K562 (cell line): ENCODE data around the gene FAM136A. TPM values are rescaled to one million over a fixed set of nuclear protein-coding genes. Genes with fewer than 3 reads are reported as not detected.
A peak's percentile ranks its signal among the peaks of the same experiment; 100 is the strongest.

Source experiments
- COPS2 ChIP-seq: fragments of 450-650 bp; conservative IDR thresholded peaks from 2 replicates; pipeline ENCODE4 v1.6.1; 2016; ENCODE audit warnings: mild to moderate bottlenecking, moderate library complexity
- CREBBP ChIP-seq: IDR thresholded peaks from one replicate; pipeline ENCODE4 v1.6.1; 2012; ENCODE audit warnings: low read depth, mild to moderate bottlenecking, control low read depth, inconsistent platforms, low read length
- E2F6 ChIP-seq, 2 experiments: IDR thresholded peaks; 2 replicates each; pipeline ENCODE4 v1.6.1; 2011; ENCODE audit warnings: borderline replicate concordance in 1 of 2, control low read depth in 1 of 2, low read depth in 1 of 2, low read length in 1 of 2, mild to moderate bottlenecking in 1 of 2, mixed read lengths in 1 of 2, moderate library complexity in 1 of 2; ENCODE audit not compliant: insufficient read depth in 1 of 2, insufficient read length in 1 of 2, poor library complexity in 1 of 2, severe bottlenecking in 1 of 2; ENCODE audit errors: extremely low read depth in 1 of 2
- FOS ChIP-seq: IDR thresholded peaks from 3 replicates; pipeline ENCODE4 v1.6.1; 2011; ENCODE audit not compliant: insufficient read length; ENCODE audit errors: extremely low read depth
- HBP1 ChIP-seq: fragments of 450-650 bp; formaldehyde crosslinking; IDR thresholded peaks from 2 replicates; pipeline ENCODE4 v1.4.0; 2022; ENCODE audit warnings: missing genetic modification characterization
- HINFP ChIP-seq: fragments of 450-650 bp; conservative IDR thresholded peaks from 2 replicates; pipeline ENCODE4 v1.6.1; 2016; ENCODE audit warnings: missing genetic modification characterization, low read depth, mild to moderate bottlenecking, control low read depth, missing compliant biosample characterization
- KAT7 ChIP-seq: sonication (generic); formaldehyde crosslinking; IDR thresholded peaks from 2 replicates; pipeline ENCODE4 v1.8.0; 2022; ENCODE audit warnings: missing genetic modification reagents, mild to moderate bottlenecking, borderline replicate concordance
- MECOM ChIP-seq: fragments of 250-450 bp; sonication (Bioruptor Pico); IDR thresholded peaks from 2 replicates; pipeline ENCODE4 v1.8.0; 2022; ENCODE audit warnings: inconsistent platforms
- MIER1 ChIP-seq: fragments of 450-650 bp; IDR thresholded peaks from 2 replicates; pipeline ENCODE4 v1.6.1; 2016; ENCODE audit warnings: antibody characterized with exemption, mild to moderate bottlenecking, low read depth
- NELFE ChIP-seq: IDR thresholded peaks from 2 replicates; pipeline ENCODE4 v1.6.1; 2011; ENCODE audit warnings: mild to moderate bottlenecking; ENCODE audit not compliant: insufficient read depth, insufficient read length
- RBBP5 ChIP-seq: fragments of 200-600 bp; sonication (generic); IDR thresholded peaks from 2 replicates; pipeline ENCODE4 v1.6.1; 2012; ENCODE audit warnings: borderline replicate concordance, mild to moderate bottlenecking, low read length, control low read depth, inconsistent platforms; ENCODE audit not compliant: insufficient read depth, poor library complexity, severe bottlenecking
- ZFP30 ChIP-seq: fragments of 250-450 bp; sonication (Bioruptor Pico); IDR thresholded peaks from 2 replicates; pipeline ENCODE4 v1.8.0; 2022; ENCODE audit warnings: moderate library complexity, mild to moderate bottlenecking, inconsistent platforms, borderline replicate concordance
- ZNF133 ChIP-seq: fragments of 250-450 bp; sonication (Bioruptor Pico); IDR thresholded peaks from 2 replicates; pipeline ENCODE4 v1.4.0; 2020; ENCODE audit warnings: mild to moderate bottlenecking
- ZNF384 ChIP-seq: IDR thresholded peaks from 2 replicates; pipeline ENCODE4 v1.6.1; 2012; ENCODE audit warnings: low read depth, low read length, improper control_type of control experiment
- ZNF586 ChIP-seq: fragments of 450-650 bp; formaldehyde crosslinking; conservative IDR thresholded peaks from 2 replicates; pipeline ENCODE4 v1.4.0; 2020; ENCODE audit warnings: mild to moderate bottlenecking, moderate library complexity
- polyA plus RNA-seq, 8 experiments: library from polyadenylated mRNA; depleted of rRNA in 4 of 8; stranded (reverse) in 5 of 8; unstranded in 3 of 8; fragments of >200 nt; fragmentation: Nextera tagmentation in 2 of 8; fragmentation: Illumina TruSeq in 1 of 8; extraction: Ambion mirVana in 2 of 8; extraction: Trizol in 1 of 8; gene quantifications; 2 replicates each; pipeline versions ENCODE4 v1.2.1 to v1.2.3, GENCODE V29; 2011 to 2014; ENCODE audit warnings: inconsistent platforms in 1 of 8, missing spikeins in 1 of 8
- total RNA-seq, 7 experiments: library from RNA; depleted of rRNA in 6 of 7; stranded (reverse); fragments of >200 nt in 6 of 7; fragmentation: Illumina TruSeq in 2 of 7; extraction: Trizol in 2 of 7; gene quantifications; 2 replicates each; pipeline versions ENCODE4 v1.2.1 to v1.2.3, GENCODE V29; 2011 to 2021; ENCODE audit warnings: low replicate concordance in 1 of 7
- TF ChIP-seq, protein P1 (sequence below): sonication (generic); IDR thresholded peaks from 2 replicates; pipeline ENCODE4 v1.6.1; 2016
- TF ChIP-seq, protein P2 (sequence below), 2 experiments: fragments of 450-650 bp in 1 of 2; sonication (generic) in 1 of 2; formaldehyde crosslinking in 1 of 2; IDR thresholded peaks in 1 of 2; conservative IDR thresholded peaks in 1 of 2; 2 replicates each; pipeline versions ENCODE4 v1.6.1 to v1.8.1; 2016 to 2023; ENCODE audit warnings: mild to moderate bottlenecking in 2 of 2, moderate library complexity in 2 of 2, inconsistent platforms in 1 of 2, missing genetic modification reagents in 1 of 2
- TF ChIP-seq, protein P3 (sequence below): IDR thresholded peaks from 2 replicates; pipeline ENCODE4 v1.6.1; 2016; ENCODE audit warnings: missing genetic modification characterization, missing compliant biosample characterization

Gene FAM136A
- total and polyA plus RNA-seq, 9 of the 15 experiments (the other 6 are each of a cell fraction or from before 2014, with no cell fraction given): 89.0 to 151 (median 104) TPM

DNA sequence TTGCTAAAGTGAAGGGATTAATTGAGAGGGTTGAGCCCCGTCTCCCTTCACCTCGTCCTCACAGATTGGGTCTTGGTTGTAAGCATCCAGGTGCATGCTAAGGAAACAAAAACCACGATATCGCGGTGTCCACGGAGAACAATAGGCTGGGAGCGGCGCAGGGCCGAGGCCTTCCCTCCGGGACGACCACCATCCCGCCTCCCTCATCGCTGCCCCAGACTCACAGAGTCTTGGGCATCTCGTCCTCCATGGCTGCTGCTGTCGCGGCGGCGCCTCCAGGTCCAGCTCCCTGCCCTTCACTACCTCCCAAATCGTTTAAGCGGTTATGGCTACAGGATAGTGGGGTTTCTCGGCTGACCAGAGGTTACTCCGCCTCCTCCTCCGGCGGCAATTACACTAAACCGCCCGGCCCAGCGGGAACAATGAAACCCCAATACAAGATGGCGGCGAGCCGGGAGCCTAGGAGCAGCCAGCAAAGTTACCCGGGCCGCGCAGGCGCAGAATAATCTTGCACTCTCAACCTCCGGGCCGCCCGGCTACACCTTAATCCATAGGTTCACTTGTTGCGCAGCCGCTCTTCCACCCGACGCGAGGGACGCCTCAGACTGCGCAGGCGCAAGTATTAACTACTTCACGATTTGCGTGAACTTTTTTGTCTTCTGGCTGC is 53.6 kb downstream of the FAM136A start, which contains the start of gene TIA1 (continued):
- TF ChIP-seq HINFP (tag): no peak
- TF ChIP-seq, protein P1, sequence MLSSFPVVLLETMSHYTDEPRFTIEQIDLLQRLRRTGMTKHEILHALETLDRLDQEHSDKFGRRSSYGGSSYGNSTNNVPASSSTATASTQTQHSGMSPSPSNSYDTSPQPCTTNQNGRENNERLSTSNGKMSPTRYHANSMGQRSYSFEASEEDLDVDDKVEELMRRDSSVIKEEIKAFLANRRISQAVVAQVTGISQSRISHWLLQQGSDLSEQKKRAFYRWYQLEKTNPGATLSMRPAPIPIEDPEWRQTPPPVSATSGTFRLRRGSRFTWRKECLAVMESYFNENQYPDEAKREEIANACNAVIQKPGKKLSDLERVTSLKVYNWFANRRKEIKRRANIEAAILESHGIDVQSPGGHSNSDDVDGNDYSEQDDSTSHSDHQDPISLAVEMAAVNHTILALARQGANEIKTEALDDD: peak; percentile 40; the same call in 1 of the 2 replicates
- no peak for TF ChIP-seq FOS
- no peak for TF ChIP-seq NELFE
- TF ChIP-seq, protein P2, sequence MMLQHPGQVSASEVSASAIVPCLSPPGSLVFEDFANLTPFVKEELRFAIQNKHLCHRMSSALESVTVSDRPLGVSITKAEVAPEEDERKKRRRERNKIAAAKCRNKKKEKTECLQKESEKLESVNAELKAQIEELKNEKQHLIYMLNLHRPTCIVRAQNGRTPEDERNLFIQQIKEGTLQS (IDR thresholded peaks at IDR 0.05): no peak
- TF ChIP-seq, protein P2 (CRISPR knock-in tag; conservative IDR thresholded peaks at IDR 0.05): no peak
- no peak for TF ChIP-seq ZFP30
- peak; percentile 88 for TF ChIP-seq RBBP5
- TF ChIP-seq KAT7 (CRISPR knock-in tag): peak; percentile 7; the same call in 1 of the 2 replicates
- TF ChIP-seq MIER1: no peak
- TF ChIP-seq MECOM: no peak
- TF ChIP-seq CREBBP: no peak
- TF ChIP-seq, protein P3, sequence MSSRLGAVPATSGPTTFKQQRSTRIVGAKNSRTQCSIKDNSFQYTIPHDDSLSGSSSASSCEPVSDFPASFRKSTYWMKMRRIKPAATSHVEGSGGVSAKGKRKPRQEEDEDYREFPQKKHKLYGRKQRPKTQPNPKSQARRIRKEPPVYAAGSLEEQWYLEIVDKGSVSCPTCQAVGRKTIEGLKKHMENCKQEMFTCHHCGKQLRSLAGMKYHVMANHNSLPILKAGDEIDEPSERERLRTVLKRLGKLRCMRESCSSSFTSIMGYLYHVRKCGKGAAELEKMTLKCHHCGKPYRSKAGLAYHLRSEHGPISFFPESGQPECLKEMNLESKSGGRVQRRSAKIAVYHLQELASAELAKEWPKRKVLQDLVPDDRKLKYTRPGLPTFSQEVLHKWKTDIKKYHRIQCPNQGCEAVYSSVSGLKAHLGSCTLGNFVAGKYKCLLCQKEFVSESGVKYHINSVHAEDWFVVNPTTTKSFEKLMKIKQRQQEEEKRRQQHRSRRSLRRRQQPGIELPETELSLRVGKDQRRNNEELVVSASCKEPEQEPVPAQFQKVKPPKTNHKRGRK (tag): no peak; the same call in 1 of the 2 replicates
- peak; percentile 25 for TF ChIP-seq E2F6 (IDR thresholded peaks at IDR 0.05; ENCODE audit: borderline replicate concordance in 1 of 2, extremely low read depth in 1 of 2, insufficient read depth in 1 of 2, insufficient read length in 1 of 2, low read depth in 1 of 2, low read length in 1 of 2, poor library complexity in 1 of 2, severe bottlenecking in 1 of 2)
- no peak for TF ChIP-seq COPS2
- no peak for TF ChIP-seq HBP1 (CRISPR knock-in tag)
- no peak for TF ChIP-seq ZNF586 (CRISPR knock-in tag)
- no peak for TF ChIP-seq ZNF384
- TF ChIP-seq ZNF133 (CRISPR knock-in tag): no peak
